ENCODE measurements around the gene ERC2.
"Not testable (repeated sequence)": the region's sequence is repeated elsewhere in the genome, so short reads cannot be mapped to it uniquely, and the experiment has no call there.

The ERC2 gene

DNA sequence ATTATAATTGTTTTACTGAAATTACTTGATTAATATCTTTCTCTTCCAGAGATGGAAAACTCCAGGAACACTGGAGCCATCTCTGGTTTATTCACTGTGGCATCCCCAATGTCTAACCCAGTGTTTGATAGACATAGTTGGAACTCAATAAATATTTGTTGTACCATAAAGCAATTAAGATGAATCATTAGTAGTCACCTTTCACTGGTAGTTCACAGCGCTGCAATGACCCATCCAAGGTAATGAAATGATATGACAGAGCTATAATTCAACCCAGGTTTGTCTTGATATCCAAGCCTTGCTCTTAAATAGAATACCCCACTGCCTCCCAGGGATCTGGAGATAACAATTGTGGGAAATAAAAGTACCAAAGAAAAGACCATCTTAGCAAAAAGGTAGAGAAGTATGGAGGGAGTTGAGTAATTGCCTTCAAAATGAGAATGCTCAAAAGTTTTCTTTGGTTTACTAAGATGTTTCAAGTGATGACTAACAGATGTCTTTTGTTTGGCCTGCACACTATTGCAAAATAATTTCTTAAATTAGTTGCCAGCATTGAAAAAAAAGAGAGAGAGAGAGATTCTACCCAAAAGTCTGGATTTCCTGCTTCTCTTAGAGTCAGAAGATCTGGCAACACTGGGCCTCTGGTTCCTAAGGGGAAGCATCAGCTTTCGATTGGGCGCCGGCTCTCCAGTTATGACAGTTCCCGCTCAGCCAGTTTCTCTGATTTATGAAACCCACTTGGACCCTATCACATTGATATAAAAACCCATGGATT is 348.5 kb downstream of the ERC2 start:
- no peak for DNase-seq (ENCODE audit: low read depth)

DNA sequence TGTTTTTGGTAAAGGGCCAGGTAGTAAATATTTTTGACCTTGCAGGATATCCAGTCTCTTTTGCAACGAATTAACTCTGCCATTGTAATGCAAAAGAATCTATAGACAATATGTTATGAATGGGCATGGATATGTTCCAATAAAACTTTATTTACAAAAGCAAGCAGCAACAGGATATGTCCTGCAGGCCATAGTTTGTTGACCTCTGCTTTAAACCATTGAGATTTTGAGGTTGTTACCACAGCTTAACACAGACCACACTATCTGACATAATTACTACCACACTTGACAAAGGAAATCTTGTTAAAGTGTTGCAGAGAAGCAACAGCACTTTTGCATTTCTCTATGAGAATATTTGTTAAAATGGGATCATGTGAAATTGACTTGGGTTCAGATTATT is 349.3 kb downstream of the ERC2 start:
- no peak for DNase-seq (ENCODE audit: low read depth)

- no peak for DNase-seq (ENCODE audit: low read depth)
Observed at GRCh38 chr3:56115698-56116097, 352.6 kb downstream of the ERC2 start.

DNA sequence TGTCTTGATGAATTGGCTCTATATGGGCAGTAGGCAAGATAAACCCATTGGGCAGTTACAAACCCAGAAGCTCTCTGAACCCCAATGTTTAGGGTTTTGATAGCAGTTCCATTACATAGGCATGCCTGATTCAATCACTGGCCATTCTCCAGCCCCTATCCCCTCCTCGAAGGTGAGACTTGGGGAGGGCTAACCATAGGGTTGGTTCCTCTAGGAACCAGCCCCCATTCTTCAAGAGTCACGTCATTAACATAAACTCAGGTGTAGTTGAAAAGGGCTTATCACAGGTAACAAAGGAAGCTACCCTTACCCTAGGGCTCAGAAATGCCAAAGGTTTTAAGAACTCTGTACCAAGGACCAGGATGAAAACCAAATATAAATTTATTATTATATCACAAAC is 353.1 kb downstream of the ERC2 start:
- DNase-seq (ENCODE audit: low read depth) = no peak

GRCh38 chr3:56113908-56114307 is 354.4 kb downstream of the ERC2 start:
- DNase-seq (ENCODE audit: low read depth) = no peak

- DNase-seq (ENCODE audit: low read depth) = no peak
Observed at GRCh38 chr3:56113231-56113630, 355.0 kb downstream of the ERC2 start.

DNA sequence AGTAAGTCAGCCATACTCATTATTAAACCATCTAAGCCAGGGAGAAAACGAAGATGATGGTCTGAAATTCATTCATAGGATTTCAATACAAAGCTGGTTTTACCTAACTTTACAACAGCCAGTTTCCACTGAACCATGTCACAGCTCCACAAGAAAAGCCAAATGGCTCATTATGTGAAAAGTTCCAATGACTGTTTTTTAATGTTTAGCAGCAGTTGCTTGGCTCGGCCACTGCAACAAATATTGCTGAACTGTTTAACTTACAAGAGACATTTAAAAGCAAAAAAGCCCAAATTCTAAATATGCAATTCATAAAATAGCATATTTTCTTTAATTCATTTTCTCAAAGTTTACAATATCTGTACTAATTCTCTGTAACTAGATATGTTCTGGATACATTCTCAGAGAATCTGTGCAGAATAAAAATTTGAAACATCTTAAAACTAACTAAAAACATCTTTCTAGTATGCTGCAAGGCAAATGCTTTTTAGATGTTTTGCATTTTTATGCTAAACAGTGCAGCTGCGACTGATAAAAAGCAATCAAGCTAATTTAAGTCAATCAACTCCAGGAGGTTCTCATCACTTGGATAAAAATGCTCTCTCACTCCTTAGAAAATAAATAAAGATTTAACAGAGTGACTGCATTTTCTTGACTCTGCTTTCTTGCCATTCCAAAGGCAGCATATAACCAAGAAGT is 356.5 kb downstream of the ERC2 start:
- no peak for DNase-seq (ENCODE audit: low read depth)

- no peak for DNase-seq (ENCODE audit: low read depth)
Observed at GRCh38 chr3:56110886-56111285, 357.4 kb downstream of the ERC2 start.

- DNase-seq (ENCODE audit: low read depth) = no peak
Observed at GRCh38 chr3:56107157-56107556, 361.1 kb downstream of the ERC2 start.

- DNase-seq (ENCODE audit: low read depth) = no peak
Observed at GRCh38 chr3:56102032-56102431, 366.2 kb downstream of the ERC2 start.

DNA sequence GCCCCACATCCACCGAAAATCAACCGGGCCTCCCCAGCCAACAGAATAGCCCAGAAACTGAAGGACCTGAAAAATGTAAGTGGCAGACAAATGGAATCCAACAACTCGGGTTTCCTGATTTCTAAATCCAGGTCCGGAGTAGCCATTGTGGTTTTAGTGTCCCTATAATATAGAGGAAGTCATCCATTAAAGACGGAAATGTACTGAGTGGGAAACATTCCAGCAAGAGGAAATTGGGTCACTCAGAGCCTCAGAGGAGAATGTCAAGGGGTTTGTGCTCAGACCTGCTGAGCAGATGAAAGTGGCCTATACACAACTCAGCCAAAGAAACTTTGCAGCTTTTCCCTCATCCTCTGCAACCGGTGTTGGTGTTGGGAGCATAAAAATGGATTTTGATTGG is 366.7 kb downstream of the ERC2 start:
- no peak for DNase-seq (ENCODE audit: low read depth)

GRCh38 chr3:56096999-56097398 is 371.3 kb downstream of the ERC2 start:
- DNase-seq (ENCODE audit: low read depth) = no peak

DNA sequence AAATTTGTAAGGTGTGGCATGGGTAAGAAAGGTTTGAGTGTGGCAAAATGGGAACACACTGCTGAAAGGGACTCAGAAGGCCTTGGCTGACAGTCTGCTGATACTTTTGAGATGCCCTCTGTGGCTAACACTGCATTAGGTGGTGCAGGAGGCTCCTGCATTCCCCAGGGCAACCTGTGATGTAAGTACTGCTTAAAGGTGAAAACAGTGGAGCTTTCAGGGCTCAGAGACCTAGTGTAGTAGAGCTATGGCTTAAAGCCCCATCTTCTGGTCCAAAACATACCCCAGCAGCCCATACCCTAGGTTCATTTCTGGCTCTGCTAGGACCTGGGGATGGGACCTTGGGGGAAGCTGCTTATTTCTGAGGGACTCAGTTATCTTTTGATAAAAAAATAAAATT is 374.1 kb downstream of the ERC2 start:
- no peak for DNase-seq (ENCODE audit: low read depth)

DNA sequence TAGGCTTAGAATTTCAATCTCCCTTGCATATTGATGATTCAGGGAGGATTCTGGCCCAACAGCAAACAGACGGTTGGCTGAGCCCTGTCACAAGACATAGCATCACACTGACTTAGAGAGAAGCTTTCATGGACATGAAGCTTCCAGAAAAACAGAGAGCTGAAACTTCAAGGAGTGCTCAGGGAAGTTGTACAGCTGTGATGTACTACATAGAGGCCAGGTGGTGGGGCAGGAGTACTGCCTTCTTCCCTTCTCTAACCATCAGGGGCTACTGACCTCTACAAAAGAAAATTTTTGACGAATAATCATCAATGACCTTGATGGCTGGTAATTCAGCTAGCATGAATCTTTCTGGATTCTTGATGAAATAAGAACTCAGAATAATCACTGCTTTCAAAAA is 378.5 kb downstream of the ERC2 start:
- no peak for DNase-seq (ENCODE audit: low read depth)

- no peak for DNase-seq (ENCODE audit: low read depth)
Observed at GRCh38 chr3:56087451-56088053, 380.7 kb downstream of the ERC2 start.

GRCh38 chr3:56086355-56086754 is 381.9 kb downstream of the ERC2 start:
- DNase-seq (ENCODE audit: low read depth) = no peak

DNA sequence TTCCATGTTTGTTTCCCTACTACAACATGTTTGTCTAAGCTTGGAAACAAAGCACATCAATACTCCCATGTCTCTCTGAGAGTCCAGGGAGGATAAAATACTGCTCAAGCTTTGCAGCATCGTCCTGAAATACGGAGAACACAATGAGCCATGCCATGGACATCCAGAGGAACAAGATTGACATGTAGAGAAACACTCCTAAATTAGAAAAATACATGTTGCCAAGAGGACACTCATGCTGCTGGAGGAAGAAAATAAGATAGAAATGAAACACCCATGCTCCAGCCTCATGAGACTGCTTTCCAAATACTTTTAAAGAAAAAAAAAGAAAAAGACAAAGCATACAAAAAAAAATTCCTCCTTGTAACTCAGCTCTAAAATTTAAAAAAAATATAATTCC is 387.0 kb downstream of the ERC2 start:
- DNase-seq (ENCODE audit: low read depth) = no peak

DNA sequence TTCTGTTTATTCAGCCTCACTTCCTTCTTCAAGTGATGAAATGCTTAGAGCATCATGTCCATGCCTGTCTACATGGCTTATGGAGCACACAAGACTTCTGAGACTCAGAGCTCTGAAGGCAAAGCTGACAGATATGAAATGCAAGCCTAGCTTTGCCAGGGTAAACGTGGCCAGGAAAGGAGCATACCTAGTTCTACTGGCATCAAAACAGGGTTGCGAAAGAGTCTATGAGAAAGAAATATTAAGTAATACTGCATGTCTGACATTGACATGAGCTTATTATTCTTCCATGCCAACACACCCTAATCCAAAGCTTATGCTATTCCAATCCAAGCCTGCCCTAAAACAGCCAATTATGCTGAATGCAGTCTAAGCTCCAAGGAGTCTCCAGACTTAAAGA is 391.5 kb downstream of the ERC2 start:
- no peak for DNase-seq (ENCODE audit: low read depth)

DNA sequence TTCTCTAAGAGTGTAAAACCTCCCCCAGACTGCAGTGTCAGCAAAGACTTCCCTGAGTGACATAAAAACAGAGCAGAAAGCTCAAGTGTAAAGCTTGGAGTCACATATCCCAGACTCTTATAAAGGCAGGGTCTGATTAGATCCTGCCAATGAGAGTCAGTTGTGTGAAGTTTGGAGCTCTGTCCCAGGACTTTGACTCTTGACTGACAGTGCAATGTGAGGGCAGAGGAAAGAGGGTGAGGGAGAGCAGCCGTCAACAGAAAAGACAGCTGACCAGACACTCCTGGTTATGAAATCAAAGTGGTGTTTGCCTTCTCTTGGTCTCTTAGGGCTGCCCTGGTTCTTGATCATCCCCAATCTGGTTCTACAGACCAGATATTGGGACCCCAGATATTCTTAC is 393.2 kb downstream of the ERC2 start:
- no peak for DNase-seq (ENCODE audit: low read depth)

DNA sequence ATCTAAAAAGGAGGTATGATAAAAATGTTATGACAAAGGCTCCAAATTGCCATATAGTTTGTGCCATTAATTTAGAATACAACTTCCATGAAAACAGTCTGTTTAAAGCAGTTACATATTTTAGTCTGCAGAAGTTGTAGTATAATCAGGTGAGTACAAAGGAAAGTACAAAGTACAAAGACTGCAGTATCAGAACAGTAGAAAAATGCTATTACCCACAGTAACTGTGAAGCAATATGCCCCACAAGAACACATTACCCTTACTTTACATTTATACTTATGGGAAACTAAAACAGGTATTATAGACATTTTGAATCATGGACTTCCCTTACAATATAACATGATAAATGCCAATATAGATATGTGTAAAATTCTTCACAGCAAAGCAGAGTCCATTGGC is 398.5 kb downstream of the ERC2 start:
- DNase-seq (ENCODE audit: low read depth) = no peak

DNA sequence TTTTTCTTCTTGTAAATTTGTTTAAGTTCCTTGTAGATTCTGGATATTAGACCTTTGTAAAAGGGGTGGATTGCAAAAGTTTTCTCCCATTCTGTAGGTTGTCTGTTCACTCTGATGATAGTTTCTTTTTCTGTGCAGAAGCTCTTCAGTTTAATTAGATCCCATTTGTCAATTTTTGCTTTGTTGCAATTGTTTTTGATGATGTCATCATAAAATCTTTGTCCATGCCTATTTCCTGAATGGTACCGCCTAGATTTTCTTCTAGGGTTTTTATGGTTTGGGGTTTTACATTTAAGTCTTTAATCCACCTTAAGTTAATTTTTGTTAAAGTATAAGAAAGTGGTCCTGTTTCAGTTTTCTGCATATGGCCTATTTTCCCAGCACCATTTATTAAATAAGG is 401.9 kb downstream of the ERC2 start:
- DNase-seq (ENCODE audit: low read depth) = not testable (repeated sequence)

GRCh38 chr3:56064684-56065083 is 403.6 kb downstream of the ERC2 start:
- no peak for DNase-seq (ENCODE audit: low read depth)

DNA sequence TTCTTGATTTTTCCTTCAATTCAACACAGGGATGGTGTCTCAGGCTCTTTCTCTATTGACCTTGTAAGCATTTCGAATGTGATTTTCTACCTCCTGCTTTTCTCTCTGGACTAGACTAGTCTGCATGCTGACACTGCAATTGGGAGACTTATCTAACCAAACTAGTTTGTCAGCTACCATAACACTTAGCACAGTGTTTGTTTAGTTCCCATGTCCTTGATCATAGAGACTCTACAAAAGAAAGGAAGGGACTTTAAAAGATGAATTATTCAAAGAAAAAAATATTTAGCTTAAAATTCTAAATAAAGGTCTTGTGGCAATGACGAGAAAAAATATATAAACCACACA is 407.0 kb downstream of the ERC2 start:
- no peak for DNase-seq (ENCODE audit: low read depth)
